Suprapubic skin (tissue), 3 donors: ENCODE data around the gene SLC32A1.

ENCODE experiments used
- CTCF ChIP-seq, 2 donors: fragments of 200-600 bp in 1 of 2; fragments of 450-650 bp in 1 of 2; sonication (generic) in 1 of 2; IDR thresholded peaks; one replicate each; pipeline ENCODE4 v1.5.1; 2016 to 2019; ENCODE audit warnings: antibody characterized with exemption in 2 of 2, mild to moderate bottlenecking in 1 of 2, moderate library complexity in 1 of 2
- POLR2A ChIP-seq, 2 donors: fragments of 450-650 bp; IDR thresholded peaks; one replicate each; pipeline ENCODE4 v1.6.1; 2017; ENCODE audit warnings: antibody characterized with exemption in 2 of 2, mild to moderate bottlenecking in 2 of 2, moderate library complexity in 2 of 2

- no peak for TF ChIP-seq CTCF (IDR thresholded peaks at IDR 0.05)
- TF ChIP-seq POLR2A (IDR thresholded peaks at IDR 0.05) = no peak
Measured at GRCh38 chr20:38676576-38676975, 47.7 kb upstream of the SLC32A1 start.
